ENCODE results near the gene RAB11A.
A peak's percentile ranks its signal among the peaks of the same experiment; 100 is the strongest.

RAB11A gene

GRCh38 chr15:65845826-65846519 is 23.3 kb upstream of the RAB11A start:
- no peak overlapping the region for H3K4me3 ChIP-seq (ENCODE audit: low read depth, low read length)
- DNase-seq (ENCODE audit: low read depth), result no peak
- TF ChIP-seq, protein P1, sequence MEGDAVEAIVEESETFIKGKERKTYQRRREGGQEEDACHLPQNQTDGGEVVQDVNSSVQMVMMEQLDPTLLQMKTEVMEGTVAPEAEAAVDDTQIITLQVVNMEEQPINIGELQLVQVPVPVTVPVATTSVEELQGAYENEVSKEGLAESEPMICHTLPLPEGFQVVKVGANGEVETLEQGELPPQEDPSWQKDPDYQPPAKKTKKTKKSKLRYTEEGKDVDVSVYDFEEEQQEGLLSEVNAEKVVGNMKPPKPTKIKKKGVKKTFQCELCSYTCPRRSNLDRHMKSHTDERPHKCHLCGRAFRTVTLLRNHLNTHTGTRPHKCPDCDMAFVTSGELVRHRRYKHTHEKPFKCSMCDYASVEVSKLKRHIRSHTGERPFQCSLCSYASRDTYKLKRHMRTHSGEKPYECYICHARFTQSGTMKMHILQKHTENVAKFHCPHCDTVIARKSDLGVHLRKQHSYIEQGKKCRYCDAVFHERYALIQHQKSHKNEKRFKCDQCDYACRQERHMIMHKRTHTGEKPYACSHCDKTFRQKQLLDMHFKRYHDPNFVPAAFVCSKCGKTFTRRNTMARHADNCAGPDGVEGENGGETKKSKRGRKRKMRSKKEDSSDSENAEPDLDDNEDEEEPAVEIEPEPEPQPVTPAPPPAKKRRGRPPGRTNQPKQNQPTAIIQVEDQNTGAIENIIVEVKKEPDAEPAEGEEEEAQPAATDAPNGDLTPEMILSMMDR (IDR thresholded peaks at IDR 0.05; ENCODE audit: insufficient read depth, low read depth, low read length, missing control alignments), result no peak

DNA sequence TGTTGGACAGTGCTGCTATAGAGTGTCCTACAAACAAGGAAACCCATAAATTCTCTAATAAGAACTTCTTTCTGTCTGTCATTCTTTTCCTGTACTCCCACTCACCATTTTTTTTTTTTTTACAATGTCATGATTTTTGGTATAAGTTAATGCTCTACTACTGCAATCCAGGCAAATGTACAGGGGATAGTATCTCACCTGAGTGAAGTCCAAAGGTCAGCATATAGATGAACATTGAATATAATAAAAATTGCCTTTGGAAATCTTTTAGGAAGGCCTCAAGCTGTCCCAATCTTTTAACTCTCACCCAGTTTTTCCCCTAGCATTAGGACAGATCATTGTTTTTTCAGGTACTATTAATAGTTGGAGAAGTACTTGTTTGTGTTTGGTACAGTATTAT is 21.3 kb upstream of the RAB11A start:
- H3K4me3 ChIP-seq (ENCODE audit: low read depth, low read length), result no peak overlapping the region
- DNase-seq (ENCODE audit: low read depth), result no peak
- TF ChIP-seq, protein P1 (IDR thresholded peaks at IDR 0.05; ENCODE audit: insufficient read depth, low read depth, low read length, missing control alignments), result no peak

- H3K4me3 ChIP-seq (ENCODE audit: low read depth, low read length), result no peak overlapping the region
- TF ChIP-seq, protein P1 (IDR thresholded peaks at IDR 0.05; ENCODE audit: insufficient read depth, low read depth, low read length, missing control alignments), result no peak
- DNase-seq (ENCODE audit: low read depth), result no peak
Observed at GRCh38 chr15:65851981-65852380, 17.3 kb upstream of the RAB11A start.

GRCh38 chr15:65856821-65857455 is 12.4 kb upstream of the RAB11A start:
- peak; percentile 80 for DNase-seq (ENCODE audit: low read depth)
- TF ChIP-seq, protein P1 (IDR thresholded peaks at IDR 0.05; ENCODE audit: insufficient read depth, low read depth, low read length, missing control alignments), result peak; percentile 76
- H3K4me3 ChIP-seq (ENCODE audit: low read depth, low read length), result no peak overlapping the region

GRCh38 chr15:65857718-65858402 is 11.4 kb upstream of the RAB11A start:
- peak; percentile 45 for DNase-seq (ENCODE audit: low read depth)
- no peak overlapping the region for H3K4me3 ChIP-seq (ENCODE audit: low read depth, low read length)
- TF ChIP-seq, protein P1 (IDR thresholded peaks at IDR 0.05; ENCODE audit: insufficient read depth, low read depth, low read length, missing control alignments), result no peak

DNA sequence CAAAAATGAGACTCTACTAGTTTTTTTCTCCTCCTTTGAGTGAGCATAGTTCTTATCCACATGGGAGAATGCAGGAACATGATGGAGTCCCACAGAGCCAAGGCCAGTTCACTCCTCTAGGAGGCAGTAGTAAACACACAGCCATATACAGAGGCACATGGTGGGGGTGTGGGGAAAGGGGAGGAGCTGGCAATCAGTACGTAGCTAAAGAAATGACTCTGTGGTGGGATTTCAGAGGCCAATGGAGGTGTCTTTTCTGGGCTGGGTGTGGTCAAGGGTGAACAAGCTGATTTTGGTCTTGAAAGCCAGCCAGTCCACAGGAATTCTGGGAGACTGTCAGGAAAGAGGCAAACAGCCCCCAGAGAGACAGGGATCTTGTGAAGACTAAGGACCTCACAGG is 6.6 kb upstream of the RAB11A start:
- TF ChIP-seq, protein P1 (IDR thresholded peaks at IDR 0.05; ENCODE audit: insufficient read depth, low read depth, low read length, missing control alignments), result peak; percentile 54
- H3K4me3 ChIP-seq (ENCODE audit: low read depth, low read length), result no peak overlapping the region
- DNase-seq (ENCODE audit: low read depth), result peak; percentile 86

Data from GM12865 (cell line).